Stimulated activated CD8-positive, alpha-beta memory T cell treated with anti-CD3 and anti-CD28 coated beads, Interleukin-12 subunit alpha, Interleukin-12 subunit beta, amount 100 ng/mL, for 4 hours (primary cell): Measurements from ENCODE around the gene POP4.

ENCODE experiments used
- DNase-seq: peaks from one replicate; pipeline ENCODE4 v3.0.0-alpha.2; 2020; ENCODE audit warnings: low read depth

Gene POP4

DNA sequence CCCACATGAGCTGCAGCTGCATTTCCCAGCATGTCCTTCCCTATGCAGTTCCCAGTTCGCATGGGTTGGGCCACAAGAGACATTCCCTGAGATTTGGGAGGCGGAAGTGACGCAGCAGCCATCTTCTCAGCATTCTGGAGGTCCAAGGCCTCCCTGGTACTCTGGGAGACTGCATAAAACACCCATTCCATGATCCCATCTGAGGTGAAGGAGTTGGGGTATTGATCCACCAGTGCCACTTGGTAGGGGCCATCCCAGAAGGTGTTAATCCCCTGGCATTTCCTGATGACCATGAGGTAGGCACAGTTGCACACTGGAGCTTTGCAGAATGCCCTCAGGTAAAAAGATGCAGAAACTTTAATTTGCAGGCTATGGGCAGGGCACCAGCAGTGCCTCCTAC is 25.4 kb downstream of the POP4 start:
- no peak for DNase-seq

DNA sequence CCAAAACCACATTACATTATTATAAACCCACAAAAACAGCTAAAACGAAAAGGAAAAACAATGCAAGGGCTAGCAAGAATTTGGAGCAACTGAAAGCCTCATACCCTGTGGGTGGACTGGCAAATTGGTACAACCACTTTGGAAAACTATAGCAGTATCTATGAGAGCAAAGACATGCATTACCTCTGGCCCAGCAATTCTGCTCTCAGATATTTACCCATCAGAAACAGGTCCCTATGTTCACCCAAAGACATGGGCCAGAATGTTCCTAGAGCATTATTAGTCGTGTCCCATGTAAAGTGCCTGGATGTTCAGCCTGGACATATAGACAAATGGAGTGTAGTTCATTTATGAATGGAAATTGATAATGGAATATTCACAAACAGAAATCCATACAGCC is 27.9 kb downstream of the POP4 start:
- DNase-seq = no peak

DNA sequence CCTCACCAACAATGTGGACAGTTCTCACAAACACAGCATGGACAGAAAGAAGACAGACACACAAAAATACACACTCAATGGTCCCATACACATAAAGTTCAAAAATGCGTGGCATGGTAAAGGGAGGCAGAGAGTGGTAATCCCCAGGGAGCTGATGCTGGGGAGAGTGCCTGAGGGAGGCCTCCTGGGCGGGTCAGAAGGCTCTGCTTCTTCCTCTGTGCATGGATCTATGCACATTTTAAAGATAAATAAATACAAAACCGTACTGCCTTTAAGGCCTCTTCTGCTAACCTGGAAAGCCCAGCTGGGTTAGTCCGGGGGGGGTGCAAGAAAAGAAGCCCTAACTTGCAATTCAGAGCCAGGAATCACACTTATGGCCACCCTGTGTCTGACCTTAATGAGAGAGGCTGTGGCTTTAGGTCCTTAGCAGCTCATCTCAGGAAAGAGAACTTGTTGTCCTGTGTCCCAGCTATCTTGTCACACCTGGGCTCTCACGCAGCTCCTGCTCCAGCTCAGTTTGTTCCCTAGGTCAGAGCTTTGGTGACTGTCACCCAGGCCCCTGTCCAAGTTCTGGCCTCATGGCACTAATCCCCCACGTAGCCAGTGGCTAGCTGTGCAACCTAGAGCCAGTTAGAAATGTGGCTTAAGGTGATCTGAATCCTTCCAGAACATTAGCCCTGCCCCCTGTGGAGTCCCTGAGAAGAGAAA is 28.5 kb downstream of the POP4 start:
- DNase-seq = no peak

DNA sequence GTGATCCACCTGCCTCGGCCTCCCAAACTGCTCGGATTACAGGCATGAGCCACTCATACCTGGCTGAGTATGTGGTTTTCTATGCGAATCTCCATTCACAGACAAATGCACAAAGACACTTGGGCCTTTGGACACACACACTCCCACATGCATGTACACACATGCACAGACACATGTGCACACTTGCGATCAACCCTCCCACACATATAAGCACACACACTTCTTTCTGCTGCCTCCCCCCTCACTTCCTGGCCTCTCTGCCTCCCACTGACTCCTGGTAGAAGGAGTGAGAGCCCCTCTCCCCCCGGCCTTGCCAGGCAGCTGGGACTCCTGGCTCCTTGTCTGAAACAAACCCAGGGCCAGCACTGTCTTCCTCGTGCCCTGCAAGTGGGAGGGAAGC is 29.9 kb downstream of the POP4 start:
- no peak for DNase-seq

DNA sequence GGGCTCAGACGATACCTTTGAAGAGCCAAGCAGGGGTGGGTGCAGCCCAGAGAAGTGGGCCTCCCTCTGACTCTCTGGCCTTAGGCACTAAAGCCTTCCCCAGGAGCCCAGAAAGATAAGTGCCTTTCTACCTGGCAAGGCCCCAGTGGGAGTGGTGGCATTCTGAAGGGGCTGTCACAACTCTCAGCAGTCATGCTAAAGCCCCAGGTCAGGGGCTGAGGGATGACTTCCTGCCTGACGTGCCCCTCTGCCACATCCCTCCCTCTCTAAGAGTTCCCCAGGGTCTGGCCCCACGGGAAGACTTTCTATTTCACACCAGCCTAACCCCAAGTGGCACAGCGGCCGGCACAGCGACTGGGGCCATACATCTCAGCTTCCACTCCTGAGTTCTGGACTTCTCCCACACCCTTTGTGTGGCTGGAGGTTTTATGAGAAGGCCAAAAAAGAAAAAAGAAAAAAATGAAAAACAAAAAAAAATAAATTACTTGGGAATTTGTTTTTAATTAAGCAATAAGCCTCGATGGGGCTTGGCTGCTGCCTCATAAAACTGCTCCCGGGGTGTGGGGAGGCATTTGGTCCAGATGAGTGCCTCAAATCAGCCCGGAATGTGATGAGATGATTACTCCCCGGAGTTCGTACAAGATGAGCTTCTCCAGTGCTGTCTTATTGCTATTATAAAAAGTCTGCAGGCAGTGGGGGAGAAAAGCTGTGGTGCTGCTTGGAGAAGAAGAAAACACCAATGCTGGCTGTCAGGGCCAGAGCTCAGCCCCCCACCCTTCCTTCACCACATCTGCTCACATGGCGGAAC is 30.7 kb downstream of the POP4 start:
- no peak for DNase-seq

DNA sequence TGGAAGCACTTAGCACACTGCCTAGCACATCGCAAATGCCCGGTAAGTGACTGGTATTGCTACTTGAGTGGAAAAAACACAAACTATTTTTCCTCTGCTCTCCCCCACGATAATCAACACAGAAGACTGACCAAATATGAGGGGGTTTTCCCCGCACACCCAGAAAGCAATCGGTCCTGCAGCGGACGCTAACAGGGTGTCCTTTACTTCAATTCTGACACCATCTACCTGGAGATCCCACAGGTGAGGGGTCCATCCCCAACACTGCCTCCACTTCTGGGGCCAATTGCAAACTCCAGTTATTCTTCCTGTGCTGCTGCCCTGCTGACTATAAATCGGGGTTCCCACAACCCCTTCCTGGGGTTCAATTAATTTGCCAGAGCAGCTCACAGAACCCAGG is 33.0 kb downstream of the POP4 start:
- no peak for DNase-seq

DNA sequence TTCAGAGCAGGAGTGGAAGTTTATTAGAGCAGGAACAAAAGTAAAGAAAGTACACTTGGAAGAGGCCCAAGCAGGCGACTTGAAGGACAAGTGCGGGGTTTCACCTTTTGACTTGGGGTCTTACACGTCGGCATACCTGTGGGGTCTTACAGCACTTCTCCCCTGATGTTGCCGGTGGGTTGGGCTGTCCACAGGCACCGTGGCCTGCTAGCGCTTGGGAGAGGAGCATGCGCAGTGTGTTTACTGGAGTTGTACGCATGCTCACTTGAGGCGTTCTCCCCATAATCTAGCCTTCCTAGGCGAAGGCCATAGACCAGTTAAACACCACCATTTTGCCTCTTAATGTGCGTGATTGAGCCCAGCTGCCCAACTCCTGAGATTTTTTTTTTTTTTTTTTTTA is 34.1 kb downstream of the POP4 start:
- DNase-seq = no peak

DNA sequence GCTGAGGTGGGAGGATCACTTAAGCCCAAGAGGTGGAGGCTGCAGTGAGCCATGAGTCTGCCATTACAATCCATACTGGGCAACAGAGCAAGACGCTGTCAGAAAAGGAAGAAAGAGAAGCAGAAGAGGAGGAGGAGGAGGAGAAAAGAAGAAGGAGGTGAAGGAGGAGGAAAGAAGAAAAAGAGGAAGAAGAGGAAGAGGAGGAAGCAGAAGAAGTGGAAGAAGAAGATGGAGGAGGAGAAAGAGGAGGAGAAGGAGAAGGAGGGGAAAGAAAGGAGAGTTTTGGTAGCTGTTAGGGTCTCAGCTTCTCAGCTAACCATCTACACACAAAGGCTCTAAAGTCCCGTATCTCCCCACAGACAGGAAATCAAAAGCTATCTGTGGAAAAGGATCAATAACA is 35.5 kb downstream of the POP4 start:
- DNase-seq = no peak

DNA sequence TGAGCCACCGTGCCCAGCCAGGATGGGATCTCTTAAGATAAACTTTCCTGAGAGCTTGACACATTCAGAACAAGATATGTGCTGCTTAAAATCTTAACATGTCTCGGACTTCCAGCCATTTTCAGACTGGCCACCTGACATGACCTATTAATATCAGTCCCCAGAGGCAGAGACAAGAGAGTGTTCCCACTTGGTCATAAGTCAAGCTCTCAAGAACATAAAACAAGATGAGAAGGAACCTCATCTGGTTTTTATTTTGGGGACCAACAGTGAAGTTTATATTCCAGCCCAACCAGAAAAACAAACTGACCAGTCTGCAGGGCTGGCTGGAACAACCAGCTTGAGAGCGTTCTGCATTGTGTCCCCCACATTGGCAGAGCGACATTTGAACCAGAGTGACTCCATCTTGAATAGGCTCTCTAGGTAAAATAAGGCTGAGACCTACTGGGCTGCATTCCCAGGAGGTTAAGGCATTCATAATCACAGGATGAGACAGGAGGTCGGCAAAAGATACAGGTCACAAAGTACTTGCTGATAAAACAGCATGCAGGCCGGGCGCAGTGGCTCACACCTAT is 37.4 kb downstream of the POP4 start:
- DNase-seq = no peak

DNA sequence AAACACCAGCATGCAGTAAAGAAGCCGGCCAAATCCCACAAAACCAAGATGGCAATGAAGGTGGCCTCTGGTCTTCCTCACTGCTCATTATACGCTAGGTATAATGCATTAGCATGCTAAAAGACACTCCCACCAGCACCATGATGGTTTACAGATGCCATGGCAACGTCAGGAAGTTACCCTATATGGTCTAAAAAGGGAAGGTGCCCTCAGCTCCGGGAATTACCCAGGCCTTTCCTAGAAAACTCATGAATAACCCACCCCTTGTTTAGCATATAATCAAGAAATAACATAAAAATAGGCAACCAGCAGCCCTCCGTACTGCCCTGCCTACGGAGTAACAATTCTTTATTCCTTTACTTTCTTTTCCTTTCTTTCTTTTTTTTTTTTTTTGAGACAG is 38.1 kb downstream of the POP4 start:
- DNase-seq = no peak

DNA sequence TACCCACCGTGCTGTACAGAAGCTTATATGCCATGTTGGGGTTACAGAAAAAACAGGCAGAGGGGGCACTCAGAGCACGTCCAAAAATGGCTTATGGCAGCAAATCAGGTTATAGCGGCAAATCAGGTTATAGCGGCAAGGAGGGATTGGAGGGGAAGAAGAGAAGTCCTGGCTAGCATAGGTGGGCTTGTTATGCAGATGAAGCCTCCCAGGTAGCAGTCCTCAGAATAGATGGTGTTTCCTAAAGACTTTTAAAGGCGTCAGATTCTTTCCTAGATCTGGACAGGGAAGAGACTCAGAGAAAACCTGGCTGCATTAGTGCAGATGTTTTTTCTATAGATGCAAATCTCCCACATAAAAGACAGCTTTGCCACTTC is 39.4 kb downstream of the POP4 start:
- no peak for DNase-seq

DNA sequence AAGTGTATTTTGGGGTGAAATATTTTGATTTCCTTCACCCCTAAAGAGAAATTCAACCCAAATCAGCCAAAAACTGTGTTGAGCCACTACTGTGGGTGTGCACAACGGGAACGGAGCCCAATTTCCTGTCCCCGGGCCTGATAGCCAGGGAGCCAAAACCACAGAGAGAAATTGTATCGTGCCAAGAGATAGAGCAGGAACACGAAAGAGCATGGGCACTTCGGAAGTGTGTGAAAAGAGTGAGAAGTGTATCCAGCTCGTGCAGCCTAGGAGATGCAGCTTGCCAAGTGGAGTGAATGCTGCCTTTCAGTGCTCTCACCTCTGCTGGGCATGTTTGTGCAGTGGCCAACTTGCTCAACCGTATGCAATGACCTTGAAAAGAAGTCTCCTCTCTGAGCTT is 39.8 kb downstream of the POP4 start:
- no peak for DNase-seq

DNA sequence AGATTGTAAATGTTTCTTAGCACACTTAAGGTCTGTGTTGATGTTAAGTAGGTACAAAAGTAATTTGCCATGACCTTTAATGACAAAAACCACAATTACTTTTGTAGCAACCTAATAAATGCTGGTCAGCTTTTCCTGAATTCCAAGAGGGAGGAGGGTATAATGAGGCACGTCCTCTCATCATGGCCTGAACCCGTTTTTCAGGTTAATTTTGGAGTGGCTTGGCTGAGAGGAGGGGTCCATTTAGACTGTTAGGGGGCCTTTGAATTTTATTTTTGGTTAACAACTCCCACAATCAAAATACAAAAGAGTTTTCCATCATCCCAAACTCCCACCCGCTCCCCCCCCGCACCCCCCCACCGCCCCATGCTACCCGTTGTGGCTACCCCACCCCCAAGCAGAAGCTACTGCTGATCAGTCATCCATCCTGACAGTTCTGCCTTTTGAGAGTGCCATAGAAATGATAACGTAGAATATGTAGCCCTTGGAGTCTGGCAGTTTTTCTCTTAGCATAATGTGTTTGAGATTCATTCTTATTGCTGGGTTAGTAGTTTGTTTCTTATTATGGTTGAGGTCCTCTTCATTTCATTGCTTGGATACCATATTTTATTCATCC is 44.8 kb downstream of the POP4 start:
- no peak for DNase-seq

DNA sequence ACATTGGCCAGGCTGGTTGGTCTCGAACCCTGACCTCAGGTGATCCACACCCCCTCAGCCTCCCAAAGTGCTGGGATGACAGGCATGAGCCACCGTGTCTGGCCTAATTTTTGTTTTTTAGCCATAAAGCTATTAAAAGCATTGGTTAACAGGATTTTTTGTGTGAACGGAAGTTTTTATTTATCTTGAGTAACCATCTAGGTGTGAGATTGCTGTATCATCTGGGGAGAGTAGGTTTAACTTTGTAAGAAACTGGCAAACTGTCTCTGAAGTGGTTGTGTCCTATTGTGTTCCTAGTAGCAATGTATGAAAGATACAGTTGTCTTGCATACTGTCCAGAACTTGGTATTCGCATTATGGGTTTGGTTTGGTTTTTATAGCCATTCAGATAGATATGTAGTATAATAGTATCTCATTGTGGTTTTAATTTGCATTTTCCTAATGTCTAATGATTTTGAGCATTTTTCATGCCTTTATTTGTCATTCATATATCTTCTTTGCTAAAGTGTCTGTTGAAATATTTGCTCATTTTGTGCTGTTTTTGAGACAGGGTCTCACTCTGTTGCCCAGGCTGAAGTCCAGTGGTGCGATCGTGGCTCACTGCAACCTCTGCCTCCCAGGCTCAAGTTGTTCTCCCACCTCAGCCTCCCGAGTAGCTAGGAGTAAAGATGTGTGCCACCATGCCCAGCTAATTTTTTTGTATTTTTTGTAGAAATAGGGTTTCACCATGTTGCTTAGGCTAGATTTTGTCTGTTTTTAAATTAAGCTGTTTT is 45.7 kb downstream of the POP4 start:
- no peak for DNase-seq

DNA sequence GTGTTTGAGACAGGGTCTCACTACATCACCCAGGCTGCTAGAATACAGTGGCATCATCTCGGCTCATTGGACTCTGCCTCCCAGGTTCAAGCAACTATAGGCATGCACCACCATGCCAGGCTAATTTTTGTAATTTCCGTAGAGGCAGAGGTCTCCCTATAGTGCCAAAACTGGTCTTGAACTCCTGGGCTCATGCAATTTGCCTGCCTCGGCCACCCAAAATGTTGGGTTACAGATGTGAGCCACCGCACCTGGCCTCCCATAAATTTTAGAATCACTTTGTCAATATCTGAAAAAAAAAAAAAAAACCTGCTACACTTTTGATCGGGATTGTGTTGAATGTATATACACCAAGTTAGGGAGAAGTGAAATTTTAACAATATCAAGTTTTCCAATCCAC is 47.3 kb downstream of the POP4 start:
- DNase-seq = no peak

DNA sequence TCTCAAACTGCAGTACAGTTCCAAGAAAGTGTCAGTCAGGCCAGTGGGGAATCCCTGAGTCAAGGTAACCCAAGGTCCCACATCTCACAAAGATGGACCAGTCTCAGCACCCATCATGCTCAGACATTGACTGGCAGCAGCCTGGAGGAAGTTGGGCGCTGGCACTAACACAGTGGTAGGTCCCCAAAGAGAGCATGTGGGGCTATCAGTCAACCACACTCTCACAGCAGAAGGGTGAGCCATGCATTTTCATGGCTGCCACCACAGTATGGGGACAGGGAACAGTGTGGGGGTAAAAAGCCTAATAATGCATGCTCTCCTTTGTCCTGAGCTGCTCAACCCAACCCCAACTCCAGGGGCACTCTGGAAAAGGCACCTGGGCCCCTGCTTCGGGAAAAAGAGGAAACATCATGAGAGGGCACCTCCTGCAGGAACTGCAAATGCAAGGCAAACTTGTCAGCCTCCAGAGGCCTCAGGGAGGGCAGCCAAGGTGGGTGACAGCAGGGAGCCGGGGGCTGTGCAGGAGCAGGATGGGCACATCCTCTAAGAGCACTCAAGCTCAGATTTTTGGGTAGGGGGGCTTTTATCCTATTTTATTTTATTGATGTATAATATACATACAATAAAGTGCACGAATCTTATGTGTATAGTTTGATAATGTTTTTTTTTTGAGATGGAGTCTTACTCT is 49.7 kb downstream of the POP4 start:
- DNase-seq = no peak

DNA sequence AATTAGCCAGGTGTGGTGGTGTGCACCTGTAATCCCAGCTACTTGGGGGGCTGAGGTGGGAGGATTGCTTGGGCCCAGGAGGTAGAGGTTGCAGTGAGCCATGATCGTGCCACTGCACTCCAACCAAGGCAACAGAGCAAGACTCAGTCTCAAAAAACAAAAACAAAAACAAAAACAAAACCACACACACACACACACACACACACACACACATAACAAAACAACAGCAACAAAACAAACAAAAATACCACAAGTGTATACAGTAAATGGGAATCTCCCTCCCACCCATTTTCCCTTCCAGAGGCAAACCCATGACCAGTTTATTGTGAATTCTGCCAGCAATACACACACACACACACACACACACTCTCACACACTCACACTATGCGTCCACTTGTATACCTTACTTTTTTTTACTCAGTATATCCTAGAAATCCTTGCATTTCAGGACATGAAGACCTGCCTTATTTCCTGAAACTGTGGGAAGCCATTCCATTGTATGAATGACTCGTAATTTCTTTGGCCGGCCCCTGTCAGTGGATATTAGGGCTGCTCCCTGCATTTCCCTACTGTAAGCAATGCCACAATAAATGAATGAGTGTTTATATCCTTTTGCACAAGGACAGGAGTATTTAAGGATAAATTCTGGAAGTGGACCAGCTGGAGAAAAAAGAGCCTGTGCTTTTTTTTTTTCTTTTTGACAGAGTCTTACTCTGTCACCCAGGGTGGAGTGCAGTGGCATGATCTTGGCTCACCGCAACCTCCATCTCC is 52.3 kb downstream of the POP4 start:
- no peak for DNase-seq

DNA sequence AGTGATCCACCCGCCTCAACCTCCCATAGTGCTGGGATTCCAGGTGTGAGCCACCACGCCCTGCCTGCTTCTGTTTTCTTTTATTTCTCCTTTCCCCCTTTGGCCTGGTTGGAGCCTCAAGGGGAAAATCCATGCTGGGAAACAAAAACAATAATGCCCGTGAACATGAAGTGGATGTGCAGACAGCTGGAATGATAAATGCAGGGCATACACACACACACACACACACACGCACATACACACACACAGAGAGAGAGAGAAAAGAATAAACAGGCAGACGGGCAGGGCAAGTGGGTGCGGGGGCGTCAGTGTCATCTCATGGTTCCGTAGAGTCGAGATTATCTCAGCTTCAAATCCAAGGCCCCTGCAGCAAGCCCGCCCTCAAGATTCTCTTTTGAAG is 54.8 kb downstream of the POP4 start:
- DNase-seq = no peak

DNA sequence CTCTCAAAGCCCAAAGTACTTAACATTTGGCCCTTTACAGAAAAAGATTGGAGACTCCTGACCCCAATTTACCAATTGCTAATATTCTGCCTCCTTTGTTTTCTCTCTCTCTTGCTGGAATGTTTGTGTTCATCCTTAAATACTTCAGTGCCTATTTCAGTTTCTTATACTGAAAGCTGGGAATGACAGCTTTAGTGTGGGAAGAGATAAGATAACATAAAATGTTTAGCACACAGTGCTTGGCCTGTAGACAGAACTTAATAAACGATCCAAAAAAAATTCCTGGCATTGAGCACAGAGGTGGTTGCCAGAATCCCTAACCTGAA is 56.2 kb downstream of the POP4 start:
- DNase-seq = no peak

DNA sequence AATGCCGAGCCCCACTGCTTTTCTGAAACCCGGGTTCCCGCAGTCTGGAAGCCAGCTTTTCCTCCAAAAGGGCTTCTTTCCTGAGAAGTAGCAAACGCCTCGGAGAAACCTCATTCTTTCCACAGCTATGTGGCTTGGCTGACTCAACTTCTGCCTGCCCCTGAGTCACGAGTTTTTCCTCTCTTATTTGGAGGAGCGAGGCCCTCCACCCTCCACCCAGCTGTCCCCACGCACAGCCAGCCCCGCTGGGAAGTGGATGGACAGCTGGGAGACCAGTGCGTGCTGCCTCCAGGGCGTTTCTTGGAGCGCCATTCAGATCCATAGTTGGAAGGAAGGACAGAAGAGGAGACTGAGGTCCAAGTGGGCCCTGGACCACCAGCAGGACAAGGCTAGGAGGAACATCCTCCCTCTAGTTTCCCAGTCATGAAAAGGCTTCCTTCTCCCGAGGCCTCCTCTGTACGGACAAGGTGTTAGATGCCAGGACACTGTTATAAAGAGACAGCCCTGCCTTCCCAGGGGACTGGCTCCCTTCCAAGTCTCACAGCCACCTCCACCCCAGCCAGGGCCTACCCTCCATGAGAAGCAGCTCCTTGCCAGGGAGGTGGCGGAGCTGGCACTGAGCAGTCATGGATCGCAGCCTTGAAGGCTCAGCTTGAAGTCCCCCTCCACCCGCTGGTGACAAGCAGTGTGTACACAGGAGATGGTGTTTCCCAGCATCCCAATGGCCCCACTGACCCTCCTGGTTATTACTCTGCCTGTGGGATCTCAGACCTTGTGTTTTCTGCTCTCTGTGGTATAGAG is 56.7 kb downstream of the POP4 start:
- no peak for DNase-seq
